ENCODE measurements around the gene ENTPD8.
"Not testable (repeated sequence)": the region's sequence is repeated elsewhere in the genome, so short reads cannot be mapped to it uniquely, and the experiment has no call there.

The ENTPD8 gene

DNA sequence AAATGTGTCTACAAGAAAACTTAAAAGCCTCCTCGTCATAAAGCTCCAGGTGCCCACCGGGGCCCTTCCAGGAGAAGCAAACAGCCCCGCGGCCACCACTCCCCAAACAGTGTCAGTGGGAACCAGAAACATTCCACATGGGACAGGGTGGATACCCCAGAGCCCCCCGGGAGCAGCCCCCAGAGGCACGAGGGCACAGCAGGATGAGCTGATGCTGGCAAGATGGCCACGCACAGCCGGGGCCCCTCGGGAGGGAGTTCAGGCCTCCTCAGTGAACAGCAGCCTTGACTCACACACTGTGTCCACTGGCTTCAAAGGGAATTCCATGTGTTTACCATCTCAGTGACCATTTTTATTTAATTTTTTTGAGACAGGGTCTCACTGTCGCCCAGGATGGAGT, 28.7 kb downstream of the ENTPD8 start:
- intact Hi-C loops (cut with micrococcal nuclease) = no loop called here
- no peak overlapping the region for H3K27ac Mint-ChIP-seq
- peaks cover 31% of the 10 kb centered on the region for H3K4me1 Mint-ChIP-seq (ENCODE audit: low read depth)
- H3K36me3 Mint-ChIP-seq (ENCODE audit: low read depth) = peaks cover 8% of the 10 kb centered on the region
- peaks cover 61% of the 10 kb centered on the region for H3K27me3 Mint-ChIP-seq
- H3K9me3 Mint-ChIP-seq = no peaks in the 10 kb centered on the region
- H3K4me3 Mint-ChIP-seq = no peak overlapping the region

GRCh38 chr9:137411645-137412380, 29.3 kb downstream of the ENTPD8 start:
- Mint-ChIP-seq H3K9me3 (no peaks in the 10 kb centered on the region), H3K36me3 (ENCODE audit: low read depth) (peaks cover 2% of the 10 kb centered on the region), H3K4me1 (ENCODE audit: low read depth) (peaks cover 33% of the 10 kb centered on the region), H3K27me3 (peaks cover 67% of the 10 kb centered on the region), H3K4me3 (no peak overlapping the region), H3K27ac (no peak overlapping the region)
- intact Hi-C loops (cut with micrococcal nuclease) = no loop called here

DNA sequence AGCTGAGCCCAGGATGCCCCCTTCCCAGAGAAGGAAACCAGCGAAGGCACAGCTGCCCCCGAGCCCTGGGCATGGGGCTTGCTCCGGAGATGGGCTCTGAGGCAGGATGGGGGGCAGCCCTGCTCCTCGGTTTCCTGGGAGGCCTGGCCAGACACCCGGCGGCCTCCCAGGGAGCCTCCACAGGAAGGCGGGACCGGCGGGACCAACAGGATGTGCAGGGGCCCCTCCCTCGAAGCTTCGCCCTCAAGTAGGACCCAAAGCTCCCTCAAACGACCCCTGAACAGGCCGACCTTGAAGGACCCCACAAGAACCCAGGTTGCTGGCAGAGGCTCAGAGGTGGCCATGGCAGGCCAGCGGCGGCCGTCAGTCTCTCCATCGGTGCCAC, 29.9 kb downstream of the ENTPD8 start:
- H3K36me3 Mint-ChIP-seq (ENCODE audit: low read depth) = no peaks in the 10 kb centered on the region
- H3K27me3 Mint-ChIP-seq = peaks cover 71% of the 10 kb centered on the region
- H3K9me3 Mint-ChIP-seq = no peaks in the 10 kb centered on the region
- H3K4me3 Mint-ChIP-seq = no peak overlapping the region
- no peak overlapping the region for H3K27ac Mint-ChIP-seq
- intact Hi-C loops (cut with micrococcal nuclease) = no loop called here
- H3K4me1 Mint-ChIP-seq (ENCODE audit: low read depth) = peaks cover 33% of the 10 kb centered on the region

DNA sequence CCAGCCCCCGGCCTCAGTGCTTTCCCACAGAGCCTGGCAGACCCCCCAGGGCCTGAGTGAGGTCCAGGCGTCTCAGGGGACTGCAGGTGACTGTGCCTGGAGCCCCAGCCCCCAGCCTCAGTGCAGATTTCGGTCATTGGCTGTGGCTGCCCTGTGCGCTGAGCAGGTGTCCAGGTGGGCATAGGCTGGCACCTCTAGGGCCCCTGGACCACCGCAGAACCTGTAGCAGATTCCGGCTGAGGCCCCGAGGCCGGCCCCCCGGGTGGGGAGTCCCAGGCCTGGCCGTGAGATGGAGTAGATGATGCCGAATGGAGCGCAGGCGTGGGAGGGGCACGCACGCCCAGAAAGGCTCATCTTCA, 30.3 kb downstream of the ENTPD8 start:
- Mint-ChIP-seq H3K9me3 (no peaks in the 10 kb centered on the region), H3K27ac (no peak overlapping the region), H3K4me1 (ENCODE audit: low read depth) (peaks cover 37% of the 10 kb centered on the region), H3K4me3 (no peak overlapping the region), H3K36me3 (ENCODE audit: low read depth) (no peaks in the 10 kb centered on the region), H3K27me3 (peaks cover 75% of the 10 kb centered on the region)
- intact Hi-C loops (cut with micrococcal nuclease) = no loop called here

DNA sequence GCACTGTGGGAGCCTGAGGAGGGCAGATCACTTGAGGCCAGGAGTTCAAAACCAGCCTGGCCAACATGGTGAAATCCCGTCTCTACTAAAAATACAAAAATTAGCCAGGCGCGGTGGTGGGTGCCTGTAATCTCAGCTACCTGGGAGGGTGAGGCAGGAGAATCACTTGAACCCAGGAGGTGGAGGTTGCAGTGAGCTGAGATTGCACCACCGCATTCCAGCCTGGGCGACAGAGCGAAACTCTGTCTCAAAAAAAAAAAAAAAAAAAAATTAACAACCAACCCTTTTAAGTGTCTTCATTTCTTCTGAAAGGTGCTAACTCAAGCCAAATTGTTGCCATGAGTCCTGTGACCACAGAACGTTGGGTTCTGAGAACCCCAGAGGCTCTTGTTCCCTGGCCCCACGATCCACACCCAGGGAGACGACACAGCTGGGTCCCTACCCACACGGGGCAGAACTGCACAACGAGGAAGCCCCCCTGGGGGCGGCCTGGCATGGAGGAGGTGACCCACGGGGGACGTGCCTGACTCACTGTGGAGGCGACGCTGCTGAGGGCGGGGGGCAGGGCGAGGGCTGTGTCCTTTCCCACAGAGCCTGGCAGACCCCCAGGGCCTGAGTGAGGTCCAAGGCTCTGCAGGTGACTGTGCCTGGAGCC, 30.8 kb downstream of the ENTPD8 start:
- intact Hi-C loops (cut with micrococcal nuclease); H3K27ac Mint-ChIP-seq; H3K36me3 Mint-ChIP-seq (ENCODE audit: low read depth); H3K4me3 Mint-ChIP-seq; H3K9me3 Mint-ChIP-seq: not testable (repeated sequence)
- Mint-ChIP-seq H3K27me3 (peaks cover 80% of the 10 kb centered on the region), H3K4me1 (ENCODE audit: low read depth) (peaks cover 40% of the 10 kb centered on the region)

DNA sequence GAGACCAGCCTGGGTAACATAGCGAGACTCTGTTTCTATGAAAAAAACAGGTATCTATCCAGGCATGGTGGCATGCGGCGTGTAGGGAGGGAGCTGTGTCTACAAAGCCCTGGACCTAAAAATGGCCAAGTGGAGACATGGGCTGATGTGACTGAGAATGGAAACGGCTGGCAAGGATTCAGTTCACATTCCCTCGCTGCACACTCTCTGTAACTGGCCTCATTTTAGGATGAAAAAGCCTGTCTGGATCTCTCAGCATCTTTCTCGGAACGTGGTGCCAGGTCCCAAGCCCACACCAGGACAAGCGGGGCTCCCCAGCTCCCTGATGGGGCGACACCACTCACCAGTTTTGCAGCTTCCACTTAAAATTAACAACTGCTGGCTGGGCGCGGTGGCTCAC, 31.6 kb downstream of the ENTPD8 start:
- intact Hi-C loops (cut with micrococcal nuclease) = no loop called here
- no peaks in the 10 kb centered on the region for H3K9me3 Mint-ChIP-seq
- H3K4me3 Mint-ChIP-seq = no peak overlapping the region
- no peaks in the 10 kb centered on the region for H3K36me3 Mint-ChIP-seq (ENCODE audit: low read depth)
- peaks cover 35% of the 10 kb centered on the region for H3K4me1 Mint-ChIP-seq (ENCODE audit: low read depth)
- no peak overlapping the region for H3K27ac Mint-ChIP-seq
- peaks cover 80% of the 10 kb centered on the region for H3K27me3 Mint-ChIP-seq

- Mint-ChIP-seq H3K4me3 (no peak overlapping the region), H3K4me1 (ENCODE audit: low read depth) (peaks cover 28% of the 10 kb centered on the region), H3K9me3 (no peaks in the 10 kb centered on the region), H3K27me3 (peaks cover 77% of the 10 kb centered on the region), H3K27ac (no peak overlapping the region), H3K36me3 (ENCODE audit: low read depth) (peaks cover 5% of the 10 kb centered on the region)
- intact Hi-C loops (cut with micrococcal nuclease) = no loop called here
Observed at GRCh38 chr9:137408651-137409405, 32.3 kb downstream of the ENTPD8 start.

- Mint-ChIP-seq H3K36me3 (ENCODE audit: low read depth) (peaks cover 16% of the 10 kb centered on the region), H3K4me3 (no peak overlapping the region), H3K4me1 (ENCODE audit: low read depth) (peaks cover 23% of the 10 kb centered on the region), H3K27ac (peak overlapping the region; percentile 25), H3K9me3 (peaks cover 5% of the 10 kb centered on the region), H3K27me3 (peaks cover 68% of the 10 kb centered on the region)
- intact Hi-C loops (cut with micrococcal nuclease) = loop anchor here (2.0 kb wide), 1 partner anchor 113 kb away; no protein-coding TSS in a partner anchor
Observed at GRCh38 chr9:137407590-137408300, 33.4 kb downstream of the ENTPD8 start.

DNA sequence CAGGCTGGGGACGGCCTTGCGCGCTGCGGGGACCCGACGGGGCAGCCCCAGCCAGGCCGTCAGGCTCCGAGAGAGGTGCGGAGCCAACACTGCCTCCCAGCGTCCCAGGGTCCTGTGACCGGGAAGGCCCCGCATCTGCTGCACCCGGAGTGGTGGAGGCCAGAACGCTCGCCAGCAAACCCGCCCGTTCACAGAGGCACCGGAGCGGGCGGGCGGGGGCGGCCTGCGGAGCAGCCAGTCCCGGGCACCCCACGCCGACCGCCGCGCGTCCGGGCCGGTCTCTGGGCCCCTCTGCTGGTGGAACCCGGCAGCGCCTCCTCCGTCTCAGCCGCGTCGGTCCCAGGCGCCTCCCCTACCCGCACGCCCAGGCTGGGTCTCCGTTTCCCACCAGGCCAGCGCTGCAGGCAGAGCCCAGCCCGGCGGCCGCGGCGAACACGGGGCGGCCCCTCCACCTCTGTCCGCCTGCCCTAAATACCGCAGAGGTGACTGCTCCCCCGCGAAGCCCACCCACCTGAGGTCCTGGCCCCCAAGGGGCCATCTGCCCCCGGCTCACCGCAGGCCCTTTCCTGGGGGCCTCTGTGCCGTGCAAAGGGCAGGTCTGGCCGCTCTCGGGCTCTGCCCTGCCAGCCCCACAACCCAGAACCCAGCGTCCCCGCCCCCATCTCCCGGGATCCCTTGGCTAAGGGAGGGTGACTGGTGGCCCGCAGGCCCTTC, 34.1 kb downstream of the ENTPD8 start:
- H3K4me3 Mint-ChIP-seq = peak overlapping the region; percentile 37
- intact Hi-C loops (cut with micrococcal nuclease) = loop anchor here (2.0 kb wide), 1 partner anchor 112 kb away; no protein-coding TSS in a partner anchor

GRCh38 chr9:137406085-137406760, 34.9 kb downstream of the ENTPD8 start:
- no peak overlapping the region for H3K4me3 Mint-ChIP-seq
- H3K27me3 Mint-ChIP-seq = peaks cover 53% of the 10 kb centered on the region
- peaks cover 13% of the 10 kb centered on the region for H3K9me3 Mint-ChIP-seq
- H3K4me1 Mint-ChIP-seq (ENCODE audit: low read depth) = peaks cover 22% of the 10 kb centered on the region
- intact Hi-C loops (cut with micrococcal nuclease) = loop anchor here (2.0 kb wide), 1 partner anchor 111 kb away; no protein-coding TSS in a partner anchor
- peaks cover 30% of the 10 kb centered on the region for H3K36me3 Mint-ChIP-seq (ENCODE audit: low read depth)
- H3K27ac Mint-ChIP-seq = peak overlapping the region; percentile 49

More for the DNA sequence above, 34.1 kb downstream of the ENTPD8 start:
- H3K27ac Mint-ChIP-seq = peak overlapping the region; percentile 25
- H3K36me3 Mint-ChIP-seq (ENCODE audit: low read depth) = peaks cover 23% of the 10 kb centered on the region
- peaks cover 61% of the 10 kb centered on the region for H3K27me3 Mint-ChIP-seq
- peaks cover 12% of the 10 kb centered on the region for H3K9me3 Mint-ChIP-seq
- H3K4me1 Mint-ChIP-seq (ENCODE audit: low read depth) = peaks cover 28% of the 10 kb centered on the region

- intact Hi-C loops (cut with micrococcal nuclease) = loop anchor here (2.0 kb wide), 1 partner anchor 111 kb away; no protein-coding TSS in a partner anchor
- H3K9me3 Mint-ChIP-seq = peaks cover 13% of the 10 kb centered on the region
- H3K4me3 Mint-ChIP-seq = no peak overlapping the region
- H3K27ac Mint-ChIP-seq = peak overlapping the region; percentile 49
- H3K27me3 Mint-ChIP-seq = peaks cover 48% of the 10 kb centered on the region
- peaks cover 23% of the 10 kb centered on the region for H3K4me1 Mint-ChIP-seq (ENCODE audit: low read depth)
- peaks cover 30% of the 10 kb centered on the region for H3K36me3 Mint-ChIP-seq (ENCODE audit: low read depth)
Observed at GRCh38 chr9:137405677-137406081, 35.5 kb downstream of the ENTPD8 start.

GRCh38 chr9:137404961-137405567, 36.1 kb downstream of the ENTPD8 start:
- Mint-ChIP-seq H3K36me3 (ENCODE audit: low read depth) (peaks cover 30% of the 10 kb centered on the region), H3K27ac (peak overlapping the region; percentile 49), H3K9me3 (peaks cover 13% of the 10 kb centered on the region), H3K4me1 (ENCODE audit: low read depth) (peaks cover 30% of the 10 kb centered on the region), H3K27me3 (peaks cover 42% of the 10 kb centered on the region), H3K4me3 (no peak overlapping the region)
- intact Hi-C loops (cut with micrococcal nuclease) = no loop called here
